ENCODE measurements around the gene PKNOX1. TPM values are rescaled to one million over a fixed set of nuclear protein-coding genes. Genes with fewer than 3 reads are reported as not detected.

The PKNOX1 gene
- total and polyA plus RNA-seq, 9 of the 15 experiments (the other 6 are each of a cell fraction or from before 2014, with no cell fraction given), result 8.8 to 25.9 (median 13.2) TPM

- TF ChIP-seq ATF3 (IDR thresholded peaks at IDR 0.05), result no peak
- TF ChIP-seq ATF3 (CRISPR knock-in tag; conservative IDR thresholded peaks at IDR 0.05), result no peak
- TF ChIP-seq CCAR2 (IDR thresholded peaks at IDR 0.05; ENCODE audit: low read depth, low read length), result no peak
- TF ChIP-seq FOXA1 (IDR thresholded peaks at IDR 0.05; ENCODE audit: borderline replicate concordance), result no peak
- no peak for TF ChIP-seq ZNF121 (CRISPR knock-in tag; conservative IDR thresholded peaks at IDR 0.05)
- TF ChIP-seq TSC22D4 (tag; IDR thresholded peaks at IDR 0.05), result no peak
- TF ChIP-seq CREB3 (tag; conservative IDR thresholded peaks at IDR 0.05; ENCODE audit: low read depth), result peak; percentile 86
- TF ChIP-seq ZNF217 (CRISPR knock-in tag; IDR thresholded peaks at IDR 0.05), result no peak
- TF ChIP-seq ZNF311 (CRISPR knock-in tag; IDR thresholded peaks at IDR 0.05), result no peak
- TF ChIP-seq ZBTB8A (IDR thresholded peaks at IDR 0.05; ENCODE audit: partially characterized antibody), result no peak
- TF ChIP-seq NR2C1 (IDR thresholded peaks at IDR 0.05), result no peak
- peak; percentile 53 for TF ChIP-seq NR2C1 (tag; IDR thresholded peaks at IDR 0.05)
- no peak for TF ChIP-seq ZNF133 (CRISPR knock-in tag; IDR thresholded peaks at IDR 0.05)
- TF ChIP-seq RCOR1 (IDR thresholded peaks at IDR 0.05; ENCODE audit: borderline replicate concordance in 1 of 2, low read depth in 2 of 2, low read length in 2 of 2), result peak in 1 of 2 experiments; percentile 49; a peak in 1 of 4 replicates
- TF ChIP-seq ZNF592 (IDR thresholded peaks at IDR 0.05), result peak; percentile 98
- no peak for TF ChIP-seq SAFB2 (IDR thresholded peaks at IDR 0.05; ENCODE audit: borderline replicate concordance, low read depth, low read length, severe bottlenecking)
- no peak for TF ChIP-seq JUNB (CRISPR knock-in tag; conservative IDR thresholded peaks at IDR 0.05)
- no peak for TF ChIP-seq TCF7L2 (IDR thresholded peaks at IDR 0.05; ENCODE audit: low read depth, low read length)
- no peak for TF ChIP-seq NEUROD1 (IDR thresholded peaks at IDR 0.05; ENCODE audit: borderline replicate concordance, low read depth, low read length, partially characterized antibody)
- TF ChIP-seq FOXA3 (CRISPR knock-in tag; conservative IDR thresholded peaks at IDR 0.05 in 1 of 2, IDR thresholded peaks at IDR 0.05 in 1 of 2), result no peak
- no peak; the same call in 1 of the 2 replicates for TF ChIP-seq DDX20 (tag; IDR thresholded peaks at IDR 0.05; ENCODE audit: low read depth)
- no peak for TF ChIP-seq MYBL2 (IDR thresholded peaks at IDR 0.05; ENCODE audit: low read depth)
- no peak for TF ChIP-seq MYBL2 (CRISPR knock-in tag; IDR thresholded peaks at IDR 0.05; ENCODE audit: borderline replicate concordance)
- TF ChIP-seq SUPT5H (IDR thresholded peaks at IDR 0.05), result no peak
These were observed 5.2 kb upstream of the PKNOX1 start (continued) for GRCh38 chr21:42969193-42969600.

Measured in K562 (cell line).